Dedifferentiated amniotic fluid mesenchymal stem cell (primary cell): ENCODE results near the gene SLC7A8.

Experiments
- DNase-seq: peaks from one replicate; pipeline ENCODE4 v3.0.0-alpha.2; 2016; ENCODE audit errors: extremely low spot score

Gene SLC7A8

GRCh38 chr14:23158779-23159178 is 24.7 kb downstream of the SLC7A8 start:
- DNase-seq = no peak

- peak; percentile 90 for DNase-seq
Measured at GRCh38 chr14:23154964-23155587, 28.4 kb downstream of the SLC7A8 start.

GRCh38 chr14:23153851-23154796 is 29.3 kb downstream of the SLC7A8 start:
- DNase-seq = peak; percentile 87

GRCh38 chr14:23151342-23151741 is 32.1 kb downstream of the SLC7A8 start:
- DNase-seq = no peak

GRCh38 chr14:23149745-23150144 is 33.7 kb downstream of the SLC7A8 start:
- no peak for DNase-seq

- DNase-seq = no peak
Measured at GRCh38 chr14:23148591-23149249, 34.7 kb downstream of the SLC7A8 start.

- no peak for DNase-seq
Measured at GRCh38 chr14:23147676-23148075, 35.8 kb downstream of the SLC7A8 start.

- DNase-seq = no peak
Measured at GRCh38 chr14:23146980-23147379, 36.5 kb downstream of the SLC7A8 start.

GRCh38 chr14:23146351-23146910 is 37.0 kb downstream of the SLC7A8 start:
- DNase-seq = no peak

- DNase-seq = no peak
Measured at GRCh38 chr14:23145794-23146350, 37.6 kb downstream of the SLC7A8 start.

- no peak for DNase-seq
Measured at GRCh38 chr14:23143911-23144310, 39.5 kb downstream of the SLC7A8 start.

- DNase-seq = no peak
Measured at GRCh38 chr14:23142826-23143225, 40.6 kb downstream of the SLC7A8 start.

GRCh38 chr14:23141706-23142444 is 41.6 kb downstream of the SLC7A8 start:
- DNase-seq = peak; percentile 84

GRCh38 chr14:23140371-23140770 is 43.1 kb downstream of the SLC7A8 start:
- no peak for DNase-seq

- no peak for DNase-seq
Measured at GRCh38 chr14:23139874-23140273, 43.6 kb downstream of the SLC7A8 start.

GRCh38 chr14:23137813-23138535 is 45.5 kb downstream of the SLC7A8 start:
- no peak for DNase-seq

- DNase-seq = no peak
Measured at GRCh38 chr14:23137192-23137812, 46.2 kb downstream of the SLC7A8 start.

- no peak for DNase-seq
Measured at GRCh38 chr14:23136566-23137133, 46.8 kb downstream of the SLC7A8 start.

GRCh38 chr14:23132970-23133369 is 50.5 kb downstream of the SLC7A8 start:
- no peak for DNase-seq

GRCh38 chr14:23131482-23131881 is 52.0 kb downstream of the SLC7A8 start:
- no peak for DNase-seq
